Trophoblast cell (in vitro differentiated cells and primary cell): ENCODE measurements around the gene SLC6A16.
A peak's percentile ranks its signal among the peaks of the same experiment; 100 is the strongest.

Experiments used
- DNase-seq, 2 donors: peaks; one replicate each; pipeline ENCODE4 v3.0.0-alpha.2; 2016
- H2AFZ ChIP-seq: 2 replicates; pipeline ENCODE4 v1.6.1; 2013; ENCODE audit warnings: low read length, moderate library complexity, mild to moderate bottlenecking; ENCODE audit not compliant: insufficient read depth, poor library complexity
- H2AK5ac ChIP-seq: 2 replicates; pipeline ENCODE4 v1.6.1; 2013; ENCODE audit warnings: mild to moderate bottlenecking, low read length
- H2BK120ac ChIP-seq: 2 replicates; pipeline ENCODE4 v1.6.1; 2013; ENCODE audit warnings: low read length, mild to moderate bottlenecking, moderate library complexity; ENCODE audit not compliant: insufficient read depth, poor library complexity
- H2BK12ac ChIP-seq: 2 replicates; pipeline ENCODE4 v1.6.1; 2013; ENCODE audit warnings: mild to moderate bottlenecking, low read length, moderate library complexity
- H2BK5ac ChIP-seq: 2 replicates; pipeline ENCODE4 v1.6.1; 2013; ENCODE audit warnings: low read length, low read depth, moderate library complexity, mild to moderate bottlenecking; ENCODE audit not compliant: poor library complexity
- H3K14ac ChIP-seq: 2 replicates; pipeline ENCODE4 v1.6.1; 2013; ENCODE audit warnings: mild to moderate bottlenecking, low read length
- H3K18ac ChIP-seq: 2 replicates; pipeline ENCODE4 v1.6.1; 2013; ENCODE audit warnings: mild to moderate bottlenecking, low read length
- H3K23ac ChIP-seq: 2 replicates; pipeline ENCODE4 v1.6.1; 2013; ENCODE audit warnings: low read length
- H3K27ac ChIP-seq: 2 replicates; pipeline ENCODE4 v1.5.1; 2013; ENCODE audit warnings: low read depth, mild to moderate bottlenecking, inconsistent platforms, low read length, moderate library complexity
- H3K27me3 ChIP-seq: 2 replicates; pipeline ENCODE4 v1.6.1; 2013; ENCODE audit warnings: inconsistent platforms, mild to moderate bottlenecking, low read length, moderate library complexity; ENCODE audit not compliant: insufficient read depth
- H3K36me3 ChIP-seq, 2 experiments: 1 replicate in 1 of 2; 2 replicates in 1 of 2; pipeline ENCODE4 v1.6.1; 2013; ENCODE audit warnings: low read length in 2 of 2, mild to moderate bottlenecking in 2 of 2, moderate library complexity in 1 of 2; ENCODE audit not compliant: insufficient read depth in 2 of 2, control insufficient read depth in 1 of 2
- H3K4ac ChIP-seq: 2 replicates; pipeline ENCODE4 v1.6.1; 2013; ENCODE audit warnings: low read depth, mild to moderate bottlenecking, low read length, moderate library complexity
- H3K4me1 ChIP-seq, 2 experiments: 1 replicate in 1 of 2; 2 replicates in 1 of 2; pipeline ENCODE4 v1.6.1; 2013; ENCODE audit warnings: low read length in 2 of 2, mild to moderate bottlenecking in 2 of 2, moderate library complexity in 1 of 2; ENCODE audit not compliant: insufficient read depth in 2 of 2, control insufficient read depth in 1 of 2
- H3K4me2 ChIP-seq: 2 replicates; pipeline ENCODE4 v1.6.1; 2013; ENCODE audit warnings: inconsistent platforms, mild to moderate bottlenecking, low read length, moderate library complexity
- H3K4me3 ChIP-seq: 2 replicates; pipeline ENCODE4 v1.5.1; 2013; ENCODE audit warnings: mild to moderate bottlenecking, low read depth, low read length, inconsistent platforms
- H3K79me1 ChIP-seq: one replicate; pipeline ENCODE4 v1.6.1; 2013; ENCODE audit warnings: low read length
- H3K79me2 ChIP-seq: 2 replicates; pipeline ENCODE4 v1.6.1; 2013; ENCODE audit warnings: low read length, mild to moderate bottlenecking; ENCODE audit not compliant: control insufficient read depth, insufficient read depth, poor library complexity
- H3K9ac ChIP-seq: 2 replicates; pipeline ENCODE4 v1.6.1; 2013; ENCODE audit warnings: mild to moderate bottlenecking, low read length
- H3K9me3 ChIP-seq: 2 replicates; pipeline ENCODE4 v1.6.1; 2013; ENCODE audit warnings: low read depth, mild to moderate bottlenecking, control low read depth, inconsistent platforms, low read length; ENCODE audit not compliant: insufficient read depth
- H4K12ac ChIP-seq: 2 replicates; pipeline ENCODE4 v1.6.1; 2013; ENCODE audit warnings: low read depth, mild to moderate bottlenecking, low read length, moderate library complexity
- H4K8ac ChIP-seq: 2 replicates; pipeline ENCODE4 v1.6.1; 2013; ENCODE audit warnings: low read depth, mild to moderate bottlenecking, low read length, moderate library complexity
- H4K91ac ChIP-seq: one replicate; pipeline ENCODE4 v1.6.1; 2013; ENCODE audit warnings: low read depth, mild to moderate bottlenecking, low read length, moderate library complexity
- WGBS: extraction: QIAGEN DNeasy Blood & Tissue Kit; methylation state at CpG from one replicate; pipeline ENCODE4 v1.1.7; 2013; ENCODE audit warnings: missing lambda C conversion rate; ENCODE audit not compliant: insufficient read length, insufficient coverage; ENCODE audit errors: extremely low coverage; 5-methylcytosine and 5-hydroxymethylcytosine counted together

SLC6A16 gene

DNA sequence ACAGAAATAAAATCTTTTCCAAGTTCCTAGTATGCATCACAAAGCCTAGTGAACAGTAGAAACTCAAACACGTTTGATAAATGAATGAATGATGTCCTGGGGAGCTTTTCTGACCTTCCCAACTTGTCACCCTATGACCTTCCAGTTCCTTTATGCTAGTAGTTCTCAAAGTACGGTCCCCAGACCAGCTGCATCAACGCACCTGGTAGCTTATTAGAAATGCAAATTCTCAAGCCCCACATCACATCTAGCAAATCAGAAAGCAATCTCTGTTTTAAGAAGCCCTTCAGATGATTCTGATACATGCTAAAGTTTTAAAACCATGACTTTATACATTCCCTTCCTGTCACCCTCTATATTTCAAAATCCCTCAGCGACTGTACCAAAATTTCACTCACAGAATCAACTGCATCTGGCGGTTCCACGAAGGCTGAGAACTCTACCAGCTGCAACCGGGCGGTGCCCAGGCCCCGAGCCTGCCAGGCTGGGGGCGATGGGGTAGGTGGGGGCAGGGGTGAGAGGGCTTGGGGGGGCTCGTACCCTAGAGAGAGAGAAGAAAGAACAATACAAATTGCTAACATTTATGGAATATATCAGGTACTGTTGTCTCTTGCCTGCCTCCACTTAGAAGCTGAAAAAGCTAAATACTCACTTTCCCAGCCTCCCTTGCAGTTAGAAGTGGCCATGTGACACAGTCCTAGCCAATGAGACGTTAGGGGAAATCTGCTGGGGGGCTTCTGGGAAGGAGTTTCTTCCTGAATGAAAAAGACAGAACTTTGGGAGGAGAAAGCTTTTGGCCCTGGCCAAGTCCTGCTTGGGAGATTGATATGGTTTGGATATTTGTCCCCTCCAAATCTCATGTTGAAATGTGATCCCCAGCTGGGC, 23.6 kb upstream of the SLC6A16 start:
- Histone ChIP-seq H2BK12ac (no peak overlapping the region), H2BK5ac (no peak overlapping the region), H3K27me3 (no peaks in the 10 kb centered on the region), H3K27ac (no peak overlapping the region), H3K14ac (no peak overlapping the region), H3K18ac (no peak overlapping the region), H3K4me2 (no peak overlapping the region), H4K91ac (no peak overlapping the region), H4K8ac (no peak overlapping the region), H3K23ac (no peak overlapping the region), H2AK5ac (no peak overlapping the region), H3K36me3 (peaks cover 73 to 87% of the 10 kb centered on the region in 2 experiments), H3K4ac (no peak overlapping the region), H3K79me1 (no peaks in the 10 kb centered on the region), H3K9ac (no peak overlapping the region), H3K4me3 (no peak overlapping the region), H2BK120ac (no peak overlapping the region), H3K4me1 (no peaks in the 10 kb centered on the region), H3K79me2 (no peaks in the 10 kb centered on the region), H4K12ac (no peak overlapping the region), H3K9me3 (peaks cover 2% of the 10 kb centered on the region), H2AFZ (no peak overlapping the region)
- WGBS: no CpG with 5 or more reads among the region's 12 CpGs
- no peak for DNase-seq

DNA sequence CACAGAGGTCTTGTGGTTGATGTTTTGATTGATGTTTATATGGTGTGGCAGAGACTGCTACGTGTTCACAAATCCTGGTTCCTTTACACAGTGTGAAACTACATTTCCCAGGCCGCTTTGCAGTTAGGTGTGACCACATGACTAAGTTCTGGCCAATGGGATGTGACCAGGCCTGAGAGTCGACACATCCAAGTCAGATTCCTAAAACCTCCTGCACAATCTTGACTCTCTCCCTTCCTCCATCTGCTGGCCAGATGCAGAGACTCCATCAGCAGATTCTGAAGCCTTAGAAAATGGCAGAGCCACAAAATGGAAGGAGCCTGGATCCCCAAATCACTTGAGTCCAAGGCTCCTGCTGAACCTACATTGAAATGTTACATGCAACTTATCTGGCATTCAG, 22.8 kb upstream of the SLC6A16 start:
- H3K4ac ChIP-seq: no peak overlapping the region
- H3K36me3 ChIP-seq: peaks cover 75 to 87% of the 10 kb centered on the region in 2 experiments
- H3K9ac ChIP-seq: no peak overlapping the region
- H4K12ac ChIP-seq: no peak overlapping the region
- H3K79me1 ChIP-seq: no peaks in the 10 kb centered on the region
- no peak overlapping the region for H2BK5ac ChIP-seq
- H2BK120ac ChIP-seq: no peak overlapping the region
- H3K27me3 ChIP-seq: no peaks in the 10 kb centered on the region
- H4K8ac ChIP-seq: no peak overlapping the region
- H2AFZ ChIP-seq: no peak overlapping the region
- H3K4me3 ChIP-seq: no peak overlapping the region
- whole genome bisulfite sequencing: no CpG with 5 or more reads among the region's 3 CpGs
- H4K91ac ChIP-seq: no peak overlapping the region
- H3K79me2 ChIP-seq: no peaks in the 10 kb centered on the region
- no peak overlapping the region for H2BK12ac ChIP-seq
- no peak overlapping the region for H3K14ac ChIP-seq
- H3K18ac ChIP-seq: no peak overlapping the region
- no peak overlapping the region for H3K27ac ChIP-seq
- no peak overlapping the region for H3K23ac ChIP-seq
- peak; percentile 44 to 62 for DNase-seq
- no peak overlapping the region for H2AK5ac ChIP-seq
- no peaks in the 10 kb centered on the region for H3K4me1 ChIP-seq
- H3K9me3 ChIP-seq: peaks cover 2% of the 10 kb centered on the region
- no peak overlapping the region for H3K4me2 ChIP-seq

DNA sequence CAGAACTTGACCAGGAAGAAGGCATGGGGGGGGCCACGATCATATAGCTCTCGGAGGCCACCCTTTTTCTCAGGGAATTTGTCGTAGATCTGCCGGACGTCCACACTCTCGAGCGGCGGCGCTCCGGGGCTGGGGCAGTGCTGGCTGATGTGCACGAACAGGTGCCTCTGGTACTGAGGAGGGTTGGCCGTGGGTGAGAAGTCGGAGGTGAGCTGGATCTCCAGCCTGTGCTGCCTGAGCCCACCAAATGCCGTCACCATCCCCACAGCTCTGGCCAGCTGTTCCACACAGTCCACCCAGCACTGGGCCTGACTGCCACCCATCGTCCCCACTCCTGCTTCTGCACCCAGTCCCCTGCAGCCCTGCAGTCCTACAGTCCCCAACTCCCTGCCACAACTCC, 22.2 kb upstream of the SLC6A16 start:
- Histone ChIP-seq H2BK120ac (no peak overlapping the region), H3K18ac (no peak overlapping the region), H3K23ac (no peak overlapping the region), H3K4me3 (no peak overlapping the region), H3K36me3 (peaks cover 77 to 90% of the 10 kb centered on the region in 2 experiments), H4K12ac (no peak overlapping the region), H3K4ac (no peak overlapping the region), H3K27me3 (no peaks in the 10 kb centered on the region), H4K91ac (no peak overlapping the region), H3K9me3 (peaks cover 4% of the 10 kb centered on the region), H3K4me2 (no peak overlapping the region), H3K4me1 (no peaks in the 10 kb centered on the region), H2AFZ (no peak overlapping the region), H3K79me1 (no peaks in the 10 kb centered on the region), H3K9ac (no peak overlapping the region), H2AK5ac (no peak overlapping the region), H2BK5ac (no peak overlapping the region), H3K27ac (no peak overlapping the region), H4K8ac (no peak overlapping the region), H3K79me2 (no peaks in the 10 kb centered on the region), H2BK12ac (no peak overlapping the region), H3K14ac (no peak overlapping the region)
- no peak for DNase-seq
- WGBS: no CpG with 5 or more reads among the region's 15 CpGs

DNA sequence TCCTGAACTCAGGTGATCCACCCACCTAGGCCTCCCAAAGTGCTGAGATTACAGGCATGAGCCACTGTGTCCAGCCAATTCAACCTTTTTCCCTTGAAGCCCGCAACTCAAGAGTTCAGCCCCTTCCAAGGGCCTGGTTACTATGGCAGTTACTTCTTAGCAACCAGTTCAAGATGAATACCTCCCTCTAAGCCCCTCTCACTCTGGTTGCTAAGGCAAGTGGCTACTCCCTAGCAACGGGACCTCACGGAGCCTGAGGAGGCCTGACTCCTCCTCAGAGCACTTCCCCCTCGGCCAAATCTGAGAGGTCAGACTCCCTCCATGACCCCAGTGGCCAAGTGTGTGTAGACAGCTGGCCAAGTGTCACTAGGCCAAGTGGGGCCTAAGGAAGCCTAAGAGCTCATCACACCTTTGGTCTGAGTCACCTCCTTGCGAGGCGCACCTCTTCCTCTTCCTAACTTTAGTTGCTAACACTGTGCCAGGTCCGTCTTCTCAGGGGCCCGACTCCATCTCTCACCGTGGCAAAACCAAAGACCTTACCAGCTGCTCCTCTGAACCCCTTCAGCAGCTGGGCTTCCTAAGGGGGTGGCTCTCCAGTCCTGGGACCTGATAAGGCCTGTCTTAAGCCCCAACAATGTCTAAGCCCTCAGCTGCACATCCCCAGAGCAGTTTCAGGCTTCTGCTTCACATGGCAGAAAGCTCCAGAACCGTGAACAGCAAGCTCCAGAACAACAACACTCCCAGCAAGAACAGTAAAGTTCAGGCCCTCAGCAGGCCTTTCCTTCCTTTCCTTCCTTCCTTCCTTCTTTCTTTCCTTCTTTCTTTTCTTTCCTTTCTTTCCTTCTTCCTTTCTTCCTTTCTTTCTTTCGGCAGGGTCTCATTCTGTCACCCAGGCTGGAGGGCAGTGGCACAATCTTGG, 19.8 kb upstream of the SLC6A16 start:
- H3K27ac ChIP-seq: no peak overlapping the region
- H3K23ac ChIP-seq: no peak overlapping the region
- H3K9me3 ChIP-seq: peaks cover 6% of the 10 kb centered on the region
- H2AK5ac ChIP-seq: no peak overlapping the region
- DNase-seq: no peak
- no peak overlapping the region for H4K8ac ChIP-seq
- H2AFZ ChIP-seq: no peak overlapping the region
- peaks cover 73 to 88% of the 10 kb centered on the region in 2 experiments for H3K36me3 ChIP-seq
- H3K79me2 ChIP-seq: no peaks in the 10 kb centered on the region
- peaks cover under 1 to 1% of the 10 kb centered on the region in 2 experiments for H3K4me1 ChIP-seq
- no peaks in the 10 kb centered on the region for H3K27me3 ChIP-seq
- H3K4me2 ChIP-seq: no peak overlapping the region
- H3K79me1 ChIP-seq: no peaks in the 10 kb centered on the region
- no peak overlapping the region for H2BK12ac ChIP-seq
- no peak overlapping the region for H3K18ac ChIP-seq
- H3K9ac ChIP-seq: no peak overlapping the region
- H4K91ac ChIP-seq: no peak overlapping the region
- H3K4ac ChIP-seq: no peak overlapping the region
- no peak overlapping the region for H2BK120ac ChIP-seq
- no peak overlapping the region for H3K14ac ChIP-seq
- H2BK5ac ChIP-seq: no peak overlapping the region
- no CpG with 5 or more reads among the region's 11 CpGs for WGBS
- no peak overlapping the region for H3K4me3 ChIP-seq
- no peak overlapping the region for H4K12ac ChIP-seq
